Spleen (tissue), 7 donors: ENCODE data around the gene MARCHF9.

Source experiments
- POLR2A ChIP-seq, 3 donors: fragments of 450-650 bp; IDR thresholded peaks; one replicate each; pipeline ENCODE4 v1.5.1; 2017; ENCODE audit warnings: antibody characterized with exemption in 3 of 3, mild to moderate bottlenecking in 1 of 3
- POLR2AphosphoS5 ChIP-seq, 3 donors: sonication (generic); formaldehyde crosslinking; IDR thresholded peaks; one replicate each; pipeline ENCODE4 v1.5.1; 2017; ENCODE audit warnings: antibody characterized with exemption in 3 of 3
- TF ChIP-seq, protein P1 (sequence below), 11 experiments: fragments of 200-600 bp in 7 of 11; fragments of 450-650 bp in 4 of 11; sonication (generic) in 4 of 11; IDR thresholded peaks in 8 of 11; conservative IDR thresholded peaks in 3 of 11; 1 replicate in 7 of 11; 2 replicates in 4 of 11; pipeline versions ENCODE4 v1.4.0 to v1.8.0; 2016 to 2021; ENCODE audit warnings: antibody characterized with exemption in 11 of 11, inconsistent platforms in 4 of 11, mild to moderate bottlenecking in 1 of 11
- donor health status: DM: no; HTN: no; CAD: no; lungs with moderate emphysema.
- donor health status: DM: no; HTN: no; CAD: no.
- donor health status: DM: no; HTN: no; CAD: no.

DNA sequence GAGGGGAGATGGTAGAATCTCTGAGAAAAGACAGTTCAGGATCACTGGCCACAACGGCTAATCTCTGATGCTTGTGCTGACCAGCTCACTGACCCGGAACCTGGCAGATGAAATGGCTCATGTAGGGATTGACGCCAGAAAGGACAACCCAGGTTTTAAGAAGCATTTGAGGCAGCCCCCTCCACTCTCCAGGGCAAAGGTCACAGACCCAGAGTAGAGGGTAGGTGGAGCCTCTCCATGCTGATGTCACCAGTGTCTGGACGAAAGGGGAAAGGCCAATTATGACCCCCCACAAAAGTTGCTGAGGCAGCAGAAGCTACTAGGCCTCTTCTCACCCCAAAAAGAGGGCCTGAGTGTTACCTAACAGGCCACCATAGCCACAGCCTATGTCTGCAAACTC is 15.8 kb downstream of the MARCHF9 start:
- no peak for TF ChIP-seq POLR2A (IDR thresholded peaks at IDR 0.05)
- TF ChIP-seq, protein P1, sequence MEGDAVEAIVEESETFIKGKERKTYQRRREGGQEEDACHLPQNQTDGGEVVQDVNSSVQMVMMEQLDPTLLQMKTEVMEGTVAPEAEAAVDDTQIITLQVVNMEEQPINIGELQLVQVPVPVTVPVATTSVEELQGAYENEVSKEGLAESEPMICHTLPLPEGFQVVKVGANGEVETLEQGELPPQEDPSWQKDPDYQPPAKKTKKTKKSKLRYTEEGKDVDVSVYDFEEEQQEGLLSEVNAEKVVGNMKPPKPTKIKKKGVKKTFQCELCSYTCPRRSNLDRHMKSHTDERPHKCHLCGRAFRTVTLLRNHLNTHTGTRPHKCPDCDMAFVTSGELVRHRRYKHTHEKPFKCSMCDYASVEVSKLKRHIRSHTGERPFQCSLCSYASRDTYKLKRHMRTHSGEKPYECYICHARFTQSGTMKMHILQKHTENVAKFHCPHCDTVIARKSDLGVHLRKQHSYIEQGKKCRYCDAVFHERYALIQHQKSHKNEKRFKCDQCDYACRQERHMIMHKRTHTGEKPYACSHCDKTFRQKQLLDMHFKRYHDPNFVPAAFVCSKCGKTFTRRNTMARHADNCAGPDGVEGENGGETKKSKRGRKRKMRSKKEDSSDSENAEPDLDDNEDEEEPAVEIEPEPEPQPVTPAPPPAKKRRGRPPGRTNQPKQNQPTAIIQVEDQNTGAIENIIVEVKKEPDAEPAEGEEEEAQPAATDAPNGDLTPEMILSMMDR (IDR thresholded peaks at IDR 0.05 in 8 of 11, conservative IDR thresholded peaks at IDR 0.05 in 3 of 11) = no peak
- no peak for TF ChIP-seq POLR2AphosphoS5 (IDR thresholded peaks at IDR 0.05)
